GM12878 (cell line): ENCODE data around the gene CXCL8. TPM values are rescaled to one million over a fixed set of nuclear protein-coding genes. Genes with fewer than 3 reads are reported as not detected.

ENCODE experiments used
- ATAC-seq: fragments of 200-7000 bp; cut with Tn5 transposase; 3 replicates; pipeline ENCODE4 v1.9.1; 2020; ENCODE audit warnings: mild to moderate bottlenecking, moderate library complexity
- BruUV-seq: library from RNA; stranded (reverse); fragments of 400-500 nt; replicated peaks from 2 replicates; lab custom pipeline; 2021; lab: Mats Ljungman, UMichigan
- CTCF ChIA-PET: fragments of 300-600 bp; sonication (Branson Sonifier 250); formaldehyde crosslinking; extraction: SDS; loops from one replicate; lab custom pipeline; 2021; ENCODE audit warnings: inconsistent platforms; lab: Yijun Ruan, JAX
- POLR2A ChIA-PET: fragments of 350-600 bp; formaldehyde crosslinking; extraction: SDS; loops from one replicate; lab custom pipeline; 2021; ENCODE audit warnings: inconsistent platforms; lab: Charles Lee
- RAD21 ChIA-PET: fragments of 300-600 bp; sonication (Branson Sonifier 250); formaldehyde crosslinking; loops from one replicate; lab custom pipeline; 2023; ENCODE audit warnings: antibody characterized with exemption; ENCODE audit not compliant: unreplicated experiment; lab: Charles Lee
- SMC1A ChIA-PET: fragments of 300-600 bp; sonication (Branson Sonifier 250); formaldehyde crosslinking; loops from one replicate; lab custom pipeline; 2023; ENCODE audit not compliant: unreplicated experiment, uncharacterized antibody; lab: Charles Lee
- DNase-seq: peaks from one replicate; pipeline ENCODE4 v3.0.0-alpha.2; 2011; ENCODE audit warnings: low read depth, low spot score
- FAIRE-seq: peaks from 3 replicates; lab custom pipeline; 2011; peaks lifted over from hg19 to GRCh38; lab: Jason Lieb, UNC
- H2AFZ ChIP-seq: 2 replicates; pipeline ENCODE4 v1.6.0; 2011; ENCODE audit warnings: low read depth, low read length, control low read depth; ENCODE audit not compliant: control insufficient read depth
- H3K27ac ChIP-seq: 2 replicates; pipeline ENCODE4 v1.5.1; 2011; ENCODE audit warnings: control low read depth; ENCODE audit not compliant: control insufficient read depth, insufficient read depth
- H3K27me3 ChIP-seq, 2 experiments: replicated peaks in 1 of 2; 2 replicates each; pipeline versions ENCODE4 v1.6.0 to v1.6.1; 2011; ENCODE audit warnings: low read length in 1 of 2; ENCODE audit not compliant: control insufficient read depth in 2 of 2, insufficient read depth in 2 of 2
- H3K36me3 ChIP-seq, 2 experiments: 2 replicates each; pipeline ENCODE4 v1.5.1; 2011; ENCODE audit warnings: low read length in 1 of 2; ENCODE audit not compliant: control insufficient read depth in 2 of 2, insufficient read depth in 2 of 2
- H3K4me1 ChIP-seq: 2 replicates; pipeline ENCODE4 v1.6.1; 2011; ENCODE audit warnings: mild to moderate bottlenecking, low read length, moderate library complexity, mixed read lengths; ENCODE audit not compliant: control insufficient read depth, insufficient read depth
- H3K4me2 ChIP-seq: 2 replicates; pipeline ENCODE4 v1.6.0; 2011; ENCODE audit warnings: control low read depth; ENCODE audit not compliant: control insufficient read depth, insufficient read depth
- H3K4me3 ChIP-seq: fragments of 200-600 bp; sonication (generic); 2 replicates; pipeline ENCODE4 v1.5.1; 2016
- H3K79me2 ChIP-seq: 2 replicates; pipeline ENCODE4 v1.6.0; 2011; ENCODE audit warnings: low read length; ENCODE audit not compliant: control insufficient read depth, insufficient read depth
- H3K9ac ChIP-seq: 2 replicates; pipeline ENCODE4 v1.8.0; 2011; ENCODE audit warnings: low read length, control low read depth, mixed read lengths; ENCODE audit not compliant: control insufficient read depth, insufficient read depth
- H3K9me3 ChIP-seq: replicated peaks from 3 replicates; pipeline ENCODE4 v1.5.1; 2011; ENCODE audit warnings: mild to moderate bottlenecking, low read length; ENCODE audit not compliant: control insufficient read depth, insufficient read depth
- H4K20me1 ChIP-seq: 2 replicates; pipeline ENCODE4 v1.6.0; 2011; ENCODE audit not compliant: control insufficient read depth, insufficient read depth
- ATF7 ChIP-seq: fragments of 450-650 bp; IDR thresholded peaks from 2 replicates; pipeline ENCODE4 v1.6.1; 2016; ENCODE audit warnings: low read depth, mild to moderate bottlenecking
- BHLHE40 ChIP-seq, 2 experiments: fragments of 450-650 bp in 1 of 2; IDR thresholded peaks; 2 replicates each; pipeline ENCODE4 v1.6.1; 2011 to 2017; ENCODE audit warnings: low read depth in 2 of 2, borderline replicate concordance in 1 of 2, improper control_type of control experiment in 1 of 2, low read length in 1 of 2, mild to moderate bottlenecking in 1 of 2
- ESRRA ChIP-seq: IDR thresholded peaks from 2 replicates; pipeline ENCODE4 v1.6.1; 2012; ENCODE audit warnings: mild to moderate bottlenecking, low read length, improper control_type of control experiment
- MLLT1 ChIP-seq: fragments of 450-650 bp; IDR thresholded peaks from 2 replicates; pipeline ENCODE4 v1.6.1; 2016; ENCODE audit warnings: mild to moderate bottlenecking
- NFYB ChIP-seq: IDR thresholded peaks from 2 replicates; pipeline ENCODE4 v1.6.1; 2011; ENCODE audit warnings: low read depth, mild to moderate bottlenecking, low read length, improper control_type of control experiment, moderate library complexity; ENCODE audit not compliant: insufficient read depth
- PBX3 ChIP-seq: IDR thresholded peaks from 2 replicates; pipeline ENCODE4 v1.6.1; 2011; ENCODE audit warnings: mild to moderate bottlenecking, low read depth, low read length, moderate library complexity; ENCODE audit not compliant: insufficient replicate concordance
- POU2F2 ChIP-seq: IDR thresholded peaks from 3 replicates; pipeline ENCODE4 v1.6.1; 2011; ENCODE audit warnings: low read depth, mild to moderate bottlenecking, low read length, borderline replicate concordance
- RCOR1 ChIP-seq: conservative IDR thresholded peaks from 2 replicates; pipeline ENCODE4 v1.6.1; 2012; ENCODE audit warnings: low read depth, low read length, improper control_type of control experiment
- RELA ChIP-seq: fragments of 450-650 bp; IDR thresholded peaks from 2 replicates; pipeline ENCODE4 v1.8.0; 2014; ENCODE audit warnings: borderline replicate concordance; ENCODE audit not compliant: partially characterized antibody
- SKIL ChIP-seq: fragments of 450-650 bp; IDR thresholded peaks from 2 replicates; pipeline ENCODE4 v1.6.1; 2017; ENCODE audit warnings: mild to moderate bottlenecking, low read depth, inconsistent platforms; ENCODE audit not compliant: poor library complexity, severe bottlenecking
- WGBS: methylation state at CpG from one replicate; pipeline ENCODE4 v1.1.6; 2016; ENCODE audit warnings: low lambda C conversion rate; ENCODE audit not compliant: insufficient replicate concordance, insufficient coverage; ENCODE audit errors: missing lambda C conversion rate; 5-methylcytosine and 5-hydroxymethylcytosine counted together
- in situ Hi-C: fragments of 300-500 bp; cut with MboI; formaldehyde crosslinking; loops from 9 replicates; pipeline ENCODE4 v1.14.3; 2018; ENCODE audit warnings: mixed read lengths
- intact Hi-C: fragments of 100-400 bp; cut with micrococcal nuclease; formaldehyde crosslinking; loops from one replicate; pipeline ENCODE4 v1.14.2; 2022; ENCODE audit not compliant: unreplicated experiment
- polyA plus RNA-seq, 11 experiments: library from polyadenylated mRNA; depleted of rRNA in 4 of 11; unstranded in 6 of 11; stranded (reverse) in 5 of 11; fragments of >200 nt; fragmentation: Nextera tagmentation in 4 of 11; fragmentation: Illumina TruSeq in 1 of 11; extraction: Ambion mirVana in 4 of 11; extraction: Trizol in 1 of 11; gene quantifications; 1 replicate in 1 of 11; 2 replicates in 10 of 11; pipeline versions ENCODE4 v1.2.1 to v1.2.3, GENCODE V29; 2011 to 2016; ENCODE audit warnings: inconsistent platforms in 2 of 11, missing spikeins in 2 of 11, low read depth in 1 of 11
- total RNA-seq, 4 experiments: library from RNA; depleted of rRNA in 3 of 4; stranded (reverse); fragments of >200 nt in 3 of 4; fragmentation: Illumina TruSeq in 1 of 4; extraction: Trizol in 1 of 4; gene quantifications; 2 replicates each; pipeline versions ENCODE4 v1.2.1 to v1.2.3, GENCODE V29; 2013 to 2021
- TF ChIP-seq, protein P1 (sequence below): IDR thresholded peaks from 2 replicates; pipeline ENCODE4 v1.6.1; 2011; ENCODE audit warnings: low read depth, low read length, improper control_type of control experiment, borderline replicate concordance

The CXCL8 gene
- total and polyA plus RNA-seq, 10 of the 15 experiments (the other 5 are each of a cell fraction or from before 2014, with no cell fraction given) = 0.09 to 0.36 (median 0.19) TPM; not detected in 1

DNA sequence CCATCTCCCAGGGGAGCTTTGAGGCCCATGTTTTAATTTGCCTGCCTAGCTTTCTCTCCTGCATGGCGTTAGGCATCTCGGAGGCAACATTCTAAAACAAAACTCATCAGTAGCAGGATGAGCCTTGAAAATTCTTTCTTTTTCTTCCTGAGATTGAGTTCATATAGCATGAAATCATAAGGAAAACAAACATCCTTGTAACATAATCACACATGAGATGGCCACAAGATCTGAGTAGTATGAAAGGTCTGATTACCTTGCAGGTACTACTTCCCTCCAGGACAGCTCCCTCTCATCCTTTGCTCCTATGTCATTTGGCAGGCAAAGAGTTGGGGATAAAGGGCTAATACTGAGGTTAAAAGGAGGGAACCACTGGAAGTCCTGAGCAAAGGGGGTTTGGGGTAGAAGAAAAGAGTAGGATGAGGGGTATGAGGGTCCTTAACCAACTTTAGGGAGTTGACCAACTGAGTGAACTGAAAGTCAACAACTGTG, 37.5 kb upstream of the CXCL8 start:
- Histone ChIP-seq H3K9ac (no peak overlapping the region), H3K4me3 (no peak overlapping the region), H4K20me1 (no peaks in the 10 kb centered on the region), H3K27me3 (no peaks in the 10 kb centered on the region; a peak in 1 of 4 replicates), H3K9me3 (no peaks in the 10 kb centered on the region), H3K27ac (no peak overlapping the region), H3K79me2 (no peaks in the 10 kb centered on the region), H3K4me1 (no peaks in the 10 kb centered on the region), H3K36me3 (no peaks in the 10 kb centered on the region), H2AFZ (no peak overlapping the region), H3K4me2 (no peak overlapping the region)
- in situ Hi-C loops = no loop called here
- FAIRE-seq (no peak), DNase-seq (no peak), ATAC-seq (no peak)
- TF ChIP-seq POU2F2 (no peak), RELA (no peak), RCOR1 (no peak), NFYB (no peak), MLLT1 (no peak), SKIL (no peak), ATF7 (no peak), PBX3 (no peak), BHLHE40 (IDR thresholded peaks at IDR 0.05; ENCODE audit: borderline replicate concordance in 1 of 2, low read depth in 2 of 2, low read length in 1 of 2) (no peak), ESRRA (no peak)
- TF ChIP-seq, protein P1, sequence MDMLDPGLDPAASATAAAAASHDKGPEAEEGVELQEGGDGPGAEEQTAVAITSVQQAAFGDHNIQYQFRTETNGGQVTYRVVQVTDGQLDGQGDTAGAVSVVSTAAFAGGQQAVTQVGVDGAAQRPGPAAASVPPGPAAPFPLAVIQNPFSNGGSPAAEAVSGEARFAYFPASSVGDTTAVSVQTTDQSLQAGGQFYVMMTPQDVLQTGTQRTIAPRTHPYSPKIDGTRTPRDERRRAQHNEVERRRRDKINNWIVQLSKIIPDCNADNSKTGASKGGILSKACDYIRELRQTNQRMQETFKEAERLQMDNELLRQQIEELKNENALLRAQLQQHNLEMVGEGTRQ = no peak
- SMC1A ChIA-PET = no interaction called here
- RAD21 ChIA-PET = no interaction called here
- CTCF ChIA-PET = no interaction called here
- intact Hi-C loops = no loop called here
- WGBS = 8% methylated on average over 2 of the region's 2 CpGs
- BruUV-seq = no TSS peak
- POLR2A ChIA-PET = no interaction called here
